Activated CD4-positive, alpha-beta T cell treated with anti-CD3 and anti-CD28 coated beads, Interleukin-2, amount 50 U/mL, for 48 hours (primary cell): ENCODE data around the gene TBC1D19.
"Not testable (repeated sequence)": the region's sequence is repeated elsewhere in the genome, so short reads cannot be mapped to it uniquely, and the experiment has no call there.

ENCODE experiments used
- DNase-seq, 2 experiments: peaks; one replicate each; pipeline ENCODE4 v3.0.0-alpha.2; 2020

TBC1D19 gene

DNA sequence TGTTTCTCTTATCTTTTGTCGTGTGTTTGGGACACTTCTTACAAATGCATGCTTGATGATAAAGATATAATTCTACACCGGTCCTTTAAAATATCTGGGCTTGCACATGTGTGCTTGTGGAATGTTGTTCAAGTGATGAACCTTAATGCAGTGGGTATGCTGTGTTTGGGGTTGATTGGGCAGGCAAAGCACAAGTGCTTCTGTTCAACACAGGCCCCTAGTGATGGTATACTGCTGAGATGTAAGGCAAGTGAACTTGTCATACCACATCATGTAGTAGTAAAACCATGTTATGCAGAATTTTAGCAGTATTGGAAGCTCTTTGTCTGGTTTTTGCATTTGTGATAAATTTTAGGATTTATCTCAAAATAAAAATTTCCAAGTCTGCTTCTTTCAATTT is 23.9 kb downstream of the TBC1D19 start:
- no peak for DNase-seq

DNA sequence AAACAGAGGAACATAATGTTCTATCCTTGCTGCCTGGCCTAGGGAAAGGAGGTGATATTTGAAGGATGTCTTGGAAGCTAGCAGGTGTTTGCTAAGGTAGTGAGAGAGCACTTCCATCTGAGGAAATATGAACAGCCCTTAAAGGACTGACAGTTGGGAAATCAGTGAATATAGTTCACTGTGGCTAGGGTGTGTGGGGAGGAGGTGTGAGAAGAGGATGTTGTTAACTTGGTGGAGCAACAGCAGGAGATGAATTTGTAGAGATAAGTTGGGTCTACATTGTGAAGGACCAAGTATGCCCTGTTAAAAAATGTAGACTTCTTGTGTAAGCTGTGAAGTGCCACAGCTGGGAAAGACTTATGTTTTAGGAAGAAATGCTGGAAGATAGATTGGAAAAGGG is 25.5 kb downstream of the TBC1D19 start:
- DNase-seq: no peak

DNA sequence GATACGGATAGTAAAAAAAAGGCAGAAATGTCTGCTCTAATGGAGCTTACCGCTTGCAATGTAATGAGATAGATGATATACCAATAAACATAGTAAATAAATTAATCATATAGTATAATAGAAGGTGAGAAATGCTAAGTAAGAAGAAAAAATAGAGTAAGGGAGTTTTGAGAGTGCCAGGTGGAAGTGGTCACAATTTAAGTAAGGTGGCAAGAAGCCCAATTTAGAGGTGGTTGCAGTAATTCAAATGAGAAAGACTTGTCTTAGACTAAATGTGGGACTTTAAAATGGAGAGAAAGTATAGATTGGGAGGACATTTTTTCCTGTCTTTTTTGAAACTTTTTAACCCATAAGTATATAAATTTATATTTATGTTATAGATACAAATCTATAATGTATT is 26.0 kb downstream of the TBC1D19 start:
- DNase-seq: no peak

DNA sequence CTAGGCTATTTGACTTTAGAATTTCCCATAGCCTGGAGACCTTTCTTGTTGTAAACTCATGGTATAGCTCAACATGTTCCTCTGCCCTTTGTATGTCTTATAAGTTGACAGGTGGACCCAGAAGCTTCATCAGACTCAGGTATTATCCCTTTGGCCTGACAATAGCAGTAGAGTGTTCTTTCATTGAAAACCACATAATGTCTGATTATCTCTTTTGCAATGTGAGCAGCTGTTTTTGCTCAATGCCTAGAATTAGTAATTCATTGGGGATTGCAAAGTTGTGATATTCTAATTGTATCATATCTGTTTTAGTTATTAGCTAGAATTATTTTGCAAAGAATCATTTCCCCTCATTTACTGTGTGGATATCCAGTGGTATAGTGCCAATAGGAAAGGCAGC is 27.5 kb downstream of the TBC1D19 start:
- DNase-seq: no peak

DNA sequence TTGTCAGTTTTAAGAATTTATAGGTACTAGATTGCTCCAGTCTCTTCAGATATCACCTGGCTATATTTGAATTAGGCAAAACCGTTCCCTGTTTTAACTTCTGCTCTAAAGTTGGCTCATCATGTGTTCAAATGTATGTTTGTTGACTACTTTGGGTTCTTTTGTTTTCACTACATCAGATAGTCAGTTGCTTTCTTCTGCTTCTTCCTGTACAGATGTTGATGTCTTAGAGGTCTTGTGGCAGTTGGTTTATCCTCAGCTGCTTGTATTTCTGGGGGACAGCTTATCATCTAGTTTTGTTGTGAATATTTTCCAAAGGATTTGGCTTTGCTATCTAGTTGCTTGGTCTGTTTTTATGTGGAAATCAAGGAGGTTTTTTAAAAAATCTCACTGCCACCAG is 28.0 kb downstream of the TBC1D19 start:
- DNase-seq: no peak

DNA sequence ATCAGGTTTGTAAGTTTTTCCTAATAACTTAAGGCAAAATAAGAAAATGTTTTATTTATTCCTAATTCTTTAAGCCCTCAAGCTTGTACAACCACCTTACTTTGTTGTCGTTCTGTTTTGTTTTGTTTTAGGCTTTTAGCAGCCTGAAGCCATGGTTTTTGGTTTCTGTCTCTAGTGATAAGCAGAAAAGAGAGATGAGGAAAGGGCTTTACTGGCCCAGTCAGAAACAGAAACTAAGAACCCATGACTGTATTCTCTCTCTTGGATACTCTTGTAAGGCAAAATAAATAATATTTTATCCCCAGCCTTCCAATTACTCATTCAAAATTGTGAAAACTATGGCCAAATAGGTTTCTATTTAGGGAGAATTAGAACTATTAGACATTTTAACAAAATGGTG is 29.4 kb downstream of the TBC1D19 start:
- no peak for DNase-seq

DNA sequence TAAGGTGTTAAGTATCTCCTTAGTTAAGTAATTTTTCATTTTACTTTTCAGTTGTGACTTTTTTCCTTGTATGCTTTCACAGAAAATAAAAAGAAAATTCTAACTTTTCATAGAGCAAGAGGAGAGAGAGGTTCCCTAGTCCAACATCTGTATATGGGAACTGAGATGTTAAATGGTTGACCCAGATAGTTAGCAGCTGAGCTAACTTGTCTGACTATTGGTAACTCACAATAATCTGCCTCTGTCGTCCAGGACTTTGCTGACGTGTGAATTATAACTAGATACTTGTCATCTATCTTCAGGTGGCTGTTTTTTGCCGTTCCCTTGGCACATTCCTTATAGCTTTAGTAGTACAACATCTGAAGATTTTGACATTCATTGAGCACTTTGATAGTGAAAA is 29.9 kb downstream of the TBC1D19 start:
- DNase-seq: no peak

DNA sequence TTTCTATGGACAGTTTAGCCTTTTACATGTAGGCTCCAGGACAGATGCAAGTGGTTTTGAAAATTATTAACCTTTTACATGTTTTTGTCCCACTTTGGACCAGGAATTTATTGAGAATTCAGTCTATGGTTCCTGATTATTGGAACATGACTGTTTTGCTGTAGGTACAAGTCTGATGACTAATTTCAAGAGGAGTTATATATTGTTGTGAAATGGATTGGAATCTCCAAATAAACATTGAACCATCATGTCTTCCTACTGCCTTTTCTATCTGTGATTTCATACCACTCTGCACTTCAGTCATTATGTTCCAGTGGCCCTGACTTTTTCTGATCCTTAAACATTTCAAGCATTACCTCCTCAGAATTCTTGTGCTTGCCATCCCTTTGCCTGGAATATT is 35.9 kb downstream of the TBC1D19 start:
- no peak for DNase-seq

DNA sequence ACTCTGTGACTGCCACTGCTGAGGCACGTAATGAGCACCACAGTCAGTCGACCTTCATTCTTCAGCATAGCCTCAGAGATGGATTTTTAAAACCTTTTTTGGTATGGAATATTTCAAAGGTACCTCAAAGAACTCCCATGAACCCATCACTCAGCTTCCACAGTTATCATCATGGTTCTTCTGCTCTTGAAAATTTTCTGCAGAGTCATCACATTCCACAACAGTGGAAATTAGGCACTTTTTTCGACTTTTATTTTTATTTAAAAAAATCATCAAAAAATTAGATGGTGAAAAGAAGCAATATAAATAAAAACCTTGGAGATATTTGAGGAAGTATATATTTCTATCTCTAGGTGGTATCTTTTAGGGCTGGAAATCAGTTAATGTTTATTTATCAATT is 37.5 kb downstream of the TBC1D19 start:
- no peak for DNase-seq

DNA sequence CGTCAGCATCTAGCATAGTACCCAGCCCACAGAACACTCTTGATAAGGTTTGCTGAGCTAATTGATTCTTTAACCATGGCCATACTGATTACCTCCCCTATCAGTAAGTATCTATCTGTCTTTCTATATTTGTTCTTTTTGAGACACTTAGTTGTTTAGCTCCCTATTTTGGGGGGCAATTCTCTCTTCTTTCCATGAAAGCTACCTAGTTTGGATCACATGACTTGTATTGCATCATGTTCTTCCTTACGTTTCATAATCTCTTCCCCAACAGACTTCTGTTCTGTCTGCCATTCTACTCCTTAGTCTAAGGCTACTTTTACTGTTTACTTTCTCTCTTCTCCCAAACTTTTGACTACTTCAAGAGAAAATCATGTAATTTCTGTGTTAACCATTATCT is 39.0 kb downstream of the TBC1D19 start:
- no peak for DNase-seq

DNA sequence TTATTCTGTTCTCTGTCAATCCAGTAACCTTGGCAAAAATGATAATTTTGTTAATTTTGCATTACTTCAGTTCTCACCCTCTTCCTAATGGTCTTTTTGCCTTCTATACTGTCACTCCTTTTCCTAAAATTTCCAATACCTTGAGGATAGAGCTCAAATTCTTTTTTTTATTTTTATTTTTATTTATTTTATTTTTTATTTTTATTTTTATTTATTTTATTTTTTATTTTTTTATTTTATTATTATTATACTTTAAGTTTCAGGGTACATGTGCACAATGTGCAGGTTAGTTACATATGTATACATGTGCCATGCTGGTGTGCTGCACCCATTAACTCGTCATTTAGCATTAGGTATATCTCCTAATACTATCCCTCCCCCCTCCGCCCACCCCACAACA is 42.8 kb downstream of the TBC1D19 start:
- DNase-seq: not testable (repeated sequence)

DNA sequence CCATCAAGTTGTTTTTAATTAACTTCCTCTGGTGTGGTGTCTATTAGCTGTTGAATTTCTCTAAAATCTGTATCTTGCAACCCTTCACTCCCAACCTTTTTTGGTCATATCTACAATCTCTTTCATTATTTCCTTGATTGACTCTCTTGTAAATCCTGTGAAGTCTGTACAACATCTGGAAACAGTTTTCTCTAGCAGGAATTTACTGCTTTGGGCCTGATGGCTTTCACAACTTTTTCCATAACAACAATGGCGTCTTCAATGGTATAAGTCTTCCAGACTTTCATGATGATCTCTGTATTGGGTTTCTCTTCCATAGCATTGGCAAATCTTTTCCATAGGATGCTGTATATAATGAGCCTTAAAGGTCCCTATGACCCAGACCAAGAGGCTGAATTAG is 49.0 kb downstream of the TBC1D19 start:
- no peak for DNase-seq

DNA sequence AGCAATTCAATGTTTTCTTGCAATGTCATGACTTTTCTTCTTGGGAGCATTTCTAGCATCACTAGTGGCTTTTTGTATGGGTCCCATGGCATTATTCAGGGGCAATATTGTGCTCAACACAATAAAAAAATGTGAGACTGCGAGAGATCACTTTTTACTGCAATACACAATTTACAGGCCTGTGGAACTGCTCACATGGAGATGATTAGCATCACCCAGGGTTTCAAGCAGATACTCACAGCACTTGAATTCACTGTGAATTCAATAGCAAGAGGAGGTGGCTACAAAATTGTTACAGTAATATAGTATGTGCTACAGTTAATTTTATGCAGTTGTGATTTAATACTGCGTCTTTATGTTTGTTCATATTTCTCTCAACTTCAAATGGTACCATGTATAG is 50.4 kb downstream of the TBC1D19 start:
- no peak for DNase-seq

DNA sequence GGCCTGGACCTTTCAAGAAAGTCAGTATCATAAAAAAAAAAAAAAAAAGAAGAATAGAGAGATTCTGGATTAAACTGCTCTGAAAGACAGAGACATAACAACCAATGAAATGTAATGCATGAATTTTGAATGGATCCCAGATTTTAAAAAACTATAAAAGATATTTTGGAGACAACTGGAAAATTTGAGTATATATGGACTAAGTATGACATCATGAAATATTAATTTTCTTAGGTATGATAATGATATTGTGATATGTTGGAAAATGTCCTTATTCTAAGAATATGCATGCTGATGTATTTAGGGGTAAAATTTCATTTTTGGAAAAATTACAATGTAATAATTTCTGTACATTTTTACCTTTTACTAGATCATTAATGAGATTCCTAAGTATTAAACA is 52.6 kb downstream of the TBC1D19 start:
- DNase-seq: no peak

DNA sequence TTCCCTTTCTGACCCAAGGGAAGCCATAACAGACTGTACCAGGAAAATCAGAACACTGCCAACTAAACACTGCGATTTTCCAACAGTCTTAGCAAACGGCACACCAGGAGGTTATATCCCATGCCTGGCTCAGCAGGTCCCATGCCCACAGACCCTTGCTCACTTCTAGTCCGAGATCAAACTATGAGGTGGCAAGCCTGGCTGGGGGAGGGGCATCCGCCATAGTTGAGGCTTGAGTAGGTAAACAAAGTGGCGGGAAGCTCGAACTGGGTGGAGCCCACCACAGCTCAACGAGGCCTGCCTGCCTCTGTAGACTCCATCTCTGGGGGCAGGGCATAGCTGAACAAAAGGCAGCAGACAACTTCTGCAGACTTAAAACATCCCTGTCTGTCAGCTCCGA is 56.8 kb downstream of the TBC1D19 start:
- not testable (repeated sequence) for DNase-seq

DNA sequence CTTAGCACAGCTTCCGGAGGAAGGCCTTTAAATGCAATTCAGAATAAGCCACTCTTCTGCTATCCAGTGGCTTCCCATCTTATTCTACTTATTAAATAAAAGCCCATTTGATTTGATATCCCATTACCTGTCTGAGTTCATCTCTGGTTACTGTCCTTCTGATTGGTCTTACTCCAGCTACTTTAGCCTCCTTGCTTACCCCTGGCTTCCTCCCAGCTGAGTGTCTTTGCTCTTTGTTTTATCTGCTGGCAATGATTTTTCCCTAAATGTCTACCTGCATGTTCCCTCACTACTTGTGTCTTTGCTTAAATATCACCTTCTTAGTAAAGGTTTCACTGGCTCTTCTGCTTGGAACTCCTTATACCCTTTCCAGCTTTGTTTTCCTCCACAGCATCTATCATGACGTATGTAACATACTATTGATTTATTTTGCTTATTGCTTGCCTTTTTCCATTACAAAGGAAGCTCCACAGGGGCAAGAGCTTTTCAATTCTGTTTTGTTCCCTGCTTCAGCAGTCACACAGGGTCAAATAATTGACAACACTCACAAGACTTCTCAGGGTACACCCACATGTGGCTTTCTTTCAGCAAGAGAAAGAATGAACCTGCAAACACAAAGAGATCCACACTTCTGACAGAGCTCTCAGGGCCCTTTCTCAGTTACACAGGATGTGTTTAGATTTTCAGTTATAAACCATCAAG is 63.8 kb downstream of the TBC1D19 start:
- DNase-seq: no peak

DNA sequence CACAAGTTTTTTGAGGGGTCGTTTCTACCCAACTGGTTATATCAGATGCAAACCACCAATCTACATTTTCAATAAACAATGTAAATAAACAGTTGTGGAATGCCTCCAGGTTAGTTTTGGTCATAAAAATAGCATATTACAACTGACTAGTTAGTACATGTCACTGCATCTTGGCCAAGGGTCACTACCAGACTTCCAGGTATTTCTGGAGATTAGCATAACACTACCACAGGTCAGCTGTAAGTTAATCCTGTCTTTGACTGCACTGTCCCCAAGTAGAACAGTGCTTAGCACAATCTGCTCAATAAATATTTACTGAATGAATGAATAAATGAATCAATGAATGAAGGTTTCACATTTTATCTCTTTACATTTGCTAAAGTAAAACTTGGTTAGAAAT is 64.4 kb downstream of the TBC1D19 start:
- no peak for DNase-seq

DNA sequence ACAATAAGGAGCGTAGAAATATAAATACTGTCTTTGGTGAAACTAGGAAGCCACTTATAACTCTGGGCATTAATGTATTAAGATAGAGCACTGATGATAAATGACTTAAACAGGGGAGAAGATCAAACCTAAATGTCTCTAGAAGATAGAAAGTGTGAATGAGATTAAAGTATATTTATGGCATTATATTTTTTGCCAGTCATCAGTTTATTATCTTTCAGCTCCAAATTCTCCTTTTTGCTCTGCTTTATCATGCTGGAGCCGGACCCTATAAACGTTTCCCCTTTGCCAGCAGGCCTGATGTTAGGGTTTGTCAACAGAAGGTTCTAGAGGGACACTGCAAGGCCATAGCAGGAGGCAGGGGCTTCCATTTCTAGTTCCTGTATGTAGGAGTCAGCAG is 76.4 kb downstream of the TBC1D19 start:
- DNase-seq: no peak

DNA sequence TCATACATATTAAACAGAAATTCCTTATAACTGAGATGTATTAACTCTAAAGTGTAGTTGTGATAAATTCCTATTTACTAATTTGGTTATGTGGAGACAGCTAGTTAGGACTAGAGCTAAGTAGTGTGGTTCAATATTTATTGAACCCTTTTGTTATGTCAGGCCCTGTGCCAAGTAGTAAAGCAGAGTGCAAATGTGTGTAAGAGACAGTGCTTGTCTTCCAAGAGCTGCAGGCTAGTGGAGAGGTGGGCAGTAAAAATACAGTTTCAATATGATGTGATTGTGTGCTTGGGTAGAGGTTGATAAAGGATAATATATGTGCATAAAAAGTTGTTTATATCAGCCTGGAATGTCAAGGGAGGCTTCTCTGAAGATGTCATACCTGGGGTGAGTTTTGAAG is 80.0 kb downstream of the TBC1D19 start:
- no peak for DNase-seq

DNA sequence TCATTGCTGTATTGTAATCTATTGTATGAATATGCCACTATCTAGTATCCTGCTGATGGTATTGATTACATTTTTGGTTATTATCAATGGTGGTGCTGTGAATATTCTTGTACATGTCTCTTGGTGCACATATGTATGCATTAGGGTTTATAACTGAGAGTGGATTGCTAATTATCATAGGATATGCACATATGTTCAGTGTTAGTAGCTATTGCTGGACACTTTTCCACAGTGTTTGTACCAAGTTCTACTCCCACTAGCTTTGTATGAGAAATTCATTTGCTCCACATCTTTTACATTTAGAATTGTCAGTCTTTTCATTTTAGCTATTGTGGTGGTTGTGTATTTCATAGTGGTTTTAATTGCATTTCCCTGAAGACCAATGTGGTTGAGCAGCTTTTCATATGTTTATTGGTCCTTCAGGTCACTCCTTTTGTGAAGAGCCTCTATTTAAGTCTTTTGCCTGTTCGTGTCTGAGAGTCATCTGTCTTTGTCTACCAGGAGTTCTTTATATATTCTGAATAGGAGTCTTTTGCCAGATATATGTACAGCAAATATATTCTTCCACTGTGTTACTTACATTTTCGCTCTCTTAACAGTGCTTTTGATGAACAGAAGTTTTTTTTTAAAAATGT is 87.1 kb downstream of the TBC1D19 start:
- no peak for DNase-seq

DNA sequence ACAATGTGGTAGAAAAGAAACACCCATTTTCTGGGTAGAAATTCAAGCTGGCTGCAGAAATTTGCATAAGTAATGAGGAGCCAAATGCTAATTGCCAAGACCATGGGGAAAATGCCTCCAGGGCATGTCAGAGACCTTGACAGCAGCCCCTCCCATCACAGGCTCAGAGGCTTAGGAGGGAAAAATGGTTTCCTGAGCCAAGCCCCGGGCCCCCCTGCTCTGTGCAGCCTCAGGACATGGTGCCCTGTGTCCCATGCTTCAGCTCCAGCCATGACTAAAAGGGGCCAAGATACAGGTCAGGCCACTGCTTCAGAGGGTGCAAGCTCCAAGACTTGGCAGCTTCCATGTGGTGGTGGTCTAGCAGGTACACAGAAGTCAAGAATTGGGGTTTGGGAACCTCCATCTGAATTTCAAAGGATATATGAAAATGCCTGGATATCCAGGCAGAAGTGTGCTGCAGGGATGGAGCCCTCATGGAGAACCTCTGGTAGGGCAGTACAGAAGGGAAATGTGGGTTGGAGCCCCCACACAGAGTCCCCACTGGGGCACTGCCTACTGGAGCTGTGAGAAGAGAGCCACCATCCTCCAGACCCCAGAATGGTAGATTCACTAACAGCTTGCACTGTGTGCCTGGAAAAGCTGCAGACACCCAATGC is 95.3 kb downstream of the TBC1D19 start:
- DNase-seq: not testable (repeated sequence)

DNA sequence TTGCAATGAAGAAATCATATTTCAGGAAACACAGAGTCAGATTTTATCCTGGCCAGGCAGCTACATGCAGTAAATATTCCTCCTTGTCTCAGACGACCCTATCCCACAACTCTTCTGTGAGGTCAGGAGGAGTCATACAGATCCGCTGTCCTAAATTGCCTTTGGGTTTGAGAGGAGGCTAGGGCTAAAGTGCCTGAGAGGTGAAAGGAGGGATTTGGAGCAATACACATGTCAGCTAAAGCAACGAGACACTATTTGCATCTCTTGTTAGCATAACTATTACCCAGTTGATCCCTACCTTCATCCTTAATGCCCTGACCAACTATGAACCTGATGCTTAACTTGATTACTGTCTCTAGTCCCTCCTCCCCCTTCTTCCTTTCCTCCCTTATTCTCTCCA is 98.6 kb downstream of the TBC1D19 start:
- DNase-seq: no peak

DNA sequence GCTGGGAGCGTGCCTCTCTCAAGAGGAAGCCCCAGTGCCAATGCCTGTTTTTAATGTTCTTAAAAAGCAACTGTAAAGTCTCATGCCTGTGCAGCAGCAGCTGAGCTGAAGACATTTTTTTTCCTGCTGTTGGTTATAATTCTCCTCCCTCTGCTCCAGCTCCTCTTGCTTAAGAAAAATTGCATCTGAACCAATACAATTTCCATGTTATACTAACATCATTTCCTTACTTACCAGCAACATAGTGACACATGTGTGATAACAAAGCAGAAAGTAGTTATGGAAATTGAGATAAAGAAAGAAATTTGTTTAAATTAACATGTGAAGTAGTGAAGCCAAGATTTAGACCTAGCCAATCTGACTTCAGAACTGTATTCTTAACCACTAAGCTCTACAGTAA is 101.4 kb downstream of the TBC1D19 start:
- no peak for DNase-seq

DNA sequence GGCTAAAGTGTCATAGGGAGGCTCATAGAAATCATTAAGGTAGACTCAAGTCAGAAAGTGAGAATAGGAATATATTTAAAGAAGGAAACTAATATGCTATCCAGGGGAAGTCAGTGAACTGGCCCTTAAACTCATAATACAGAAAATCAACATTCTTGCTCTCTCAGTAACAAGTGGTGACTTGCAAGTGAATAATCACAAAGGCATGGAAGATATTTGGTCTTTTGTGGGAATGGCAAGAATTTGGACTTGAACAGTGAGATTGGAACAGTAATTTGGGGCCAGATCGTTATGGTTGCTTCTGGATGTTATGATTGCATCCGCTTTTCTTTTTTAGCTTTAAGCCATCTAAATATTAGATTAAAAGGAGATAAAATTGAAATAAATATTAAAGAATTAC is 103.8 kb downstream of the TBC1D19 start:
- no peak for DNase-seq

DNA sequence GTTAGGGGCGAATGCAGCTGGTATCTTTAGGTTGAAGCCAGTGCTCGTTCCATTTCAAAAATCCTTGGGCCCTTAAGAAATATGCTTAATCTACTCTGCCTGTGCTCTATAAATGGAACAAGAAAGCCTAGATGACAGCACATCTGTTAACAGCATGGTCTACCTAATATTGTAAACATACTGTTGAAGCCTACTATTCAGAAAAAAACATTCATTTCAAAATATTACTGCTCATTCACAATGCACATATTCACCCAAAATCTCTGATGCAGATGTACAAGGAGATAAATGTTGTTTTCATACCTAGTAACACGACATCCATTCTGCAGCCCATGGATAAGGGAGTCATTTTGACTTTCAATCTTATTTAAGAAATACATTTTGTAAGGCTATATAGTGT is 106.6 kb downstream of the TBC1D19 start:
- no peak for DNase-seq
